ENCODE results near the gene DPT.
A peak's percentile ranks its signal among the peaks of the same experiment; 100 is the strongest.

The DPT gene

GRCh38 chr1:168697356-168698126, 31.5 kb downstream of the DPT start:
- DNase-seq: no peak

- DNase-seq: no peak
Measured at GRCh38 chr1:168696125-168696760, 32.8 kb downstream of the DPT start.

GRCh38 chr1:168693872-168694238, 35.2 kb downstream of the DPT start:
- DNase-seq: no peak

GRCh38 chr1:168693197-168693871, 35.7 kb downstream of the DPT start:
- no peak for DNase-seq

GRCh38 chr1:168692472-168692871, 36.5 kb downstream of the DPT start:
- no peak for DNase-seq

DNA sequence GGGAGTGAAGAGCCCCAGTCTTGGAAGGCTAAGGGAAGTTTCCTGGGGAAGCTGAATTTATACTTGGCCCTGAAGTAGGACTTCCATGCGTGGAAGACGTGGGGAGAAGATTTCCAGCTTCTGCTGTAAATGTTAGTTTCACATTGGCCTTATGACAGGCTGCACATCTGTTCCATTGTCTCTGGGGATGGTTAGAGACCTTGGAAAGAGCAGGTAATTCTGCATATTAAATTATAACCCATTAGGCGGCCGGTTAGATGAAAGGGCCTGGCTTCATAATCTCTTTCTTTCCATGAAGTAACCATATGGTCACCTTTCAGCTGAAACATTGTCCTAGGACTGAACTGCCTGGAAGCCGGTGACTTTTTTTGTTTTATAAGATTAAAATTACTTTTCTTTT, 37.5 kb downstream of the DPT start:
- no peak for DNase-seq

GRCh38 chr1:168689726-168690602, 39.0 kb downstream of the DPT start:
- DNase-seq: no peak

- no peak for DNase-seq
Measured at GRCh38 chr1:168689327-168689657, 39.7 kb downstream of the DPT start.

DNA sequence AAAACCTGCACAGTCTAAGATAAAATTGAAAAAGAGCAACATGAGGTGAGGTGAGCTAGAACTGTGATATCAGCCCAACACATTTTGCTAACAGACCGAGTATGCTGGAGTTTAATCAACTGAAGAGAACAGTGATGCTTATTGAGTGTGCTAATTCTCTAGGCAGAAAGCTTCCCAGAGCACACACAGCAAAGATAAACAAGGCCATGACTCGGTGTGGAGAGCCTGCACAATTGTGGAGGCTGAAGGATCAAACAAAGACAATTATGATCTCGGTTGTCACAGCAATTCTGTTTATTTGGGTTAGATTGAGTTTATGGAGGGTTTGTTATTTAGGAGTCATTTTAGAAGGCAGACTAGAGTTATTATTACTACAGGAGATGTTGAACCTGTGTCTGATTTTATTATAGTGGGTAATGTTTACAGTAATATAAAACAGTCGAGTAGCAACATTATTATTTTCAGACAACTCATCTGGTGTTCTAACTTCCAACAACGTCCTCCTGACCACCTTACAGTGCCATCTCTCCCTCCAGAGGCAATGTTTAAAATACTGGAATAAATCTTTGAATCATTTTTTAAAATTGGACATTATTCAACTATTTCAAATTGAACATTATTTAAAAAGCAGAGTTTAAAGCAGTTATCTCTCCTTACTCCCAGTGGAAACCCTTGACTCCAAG, 40.2 kb downstream of the DPT start:
- DNase-seq: peak; percentile 20

- DNase-seq: no peak
Measured at GRCh38 chr1:168687816-168688215, 41.2 kb downstream of the DPT start.

GRCh38 chr1:168686666-168687065, 42.3 kb downstream of the DPT start:
- no peak for DNase-seq

DNA sequence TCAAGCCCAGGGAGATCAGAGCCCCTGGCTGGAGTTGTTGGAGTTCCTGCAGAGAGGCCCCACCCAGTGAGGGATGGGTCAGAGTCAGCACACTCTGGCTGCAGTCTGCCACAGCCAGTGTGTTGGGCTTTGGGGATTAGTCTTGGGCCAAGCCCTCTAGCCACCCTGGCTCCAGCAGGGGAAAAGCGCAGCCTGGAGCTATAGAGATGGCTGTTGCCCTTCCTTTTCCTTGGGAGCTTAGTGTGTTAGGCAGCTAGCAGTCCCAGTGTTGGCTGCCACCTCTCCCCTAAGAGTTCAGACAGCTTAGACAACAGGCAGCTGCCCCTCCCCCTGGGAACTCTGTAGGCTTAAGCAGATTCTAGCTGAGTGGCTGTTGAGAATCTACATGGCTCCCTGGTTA, 45.1 kb downstream of the DPT start:
- DNase-seq: no peak

DNA sequence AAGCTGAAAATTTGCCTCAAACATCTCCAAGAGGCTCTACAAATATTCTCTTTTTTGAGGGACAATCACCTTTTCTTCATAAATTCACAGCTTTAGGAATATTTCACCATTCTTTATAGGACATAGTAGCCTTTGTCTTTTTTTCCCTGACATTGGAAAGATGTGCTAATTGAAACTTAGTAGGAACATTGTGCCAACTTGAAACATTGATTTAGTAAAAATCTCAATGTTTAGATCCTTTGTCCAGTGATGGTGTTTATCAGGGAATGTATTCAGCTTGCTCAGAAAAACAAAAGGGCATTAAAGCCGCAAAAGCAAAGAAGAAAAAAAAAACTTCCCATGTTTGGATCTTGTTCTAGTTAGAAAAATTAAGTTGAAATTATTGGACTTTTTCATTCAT, 52.1 kb downstream of the DPT start:
- DNase-seq: no peak

- DNase-seq: no peak
Measured at GRCh38 chr1:168676029-168676812, 52.8 kb downstream of the DPT start.

DNA sequence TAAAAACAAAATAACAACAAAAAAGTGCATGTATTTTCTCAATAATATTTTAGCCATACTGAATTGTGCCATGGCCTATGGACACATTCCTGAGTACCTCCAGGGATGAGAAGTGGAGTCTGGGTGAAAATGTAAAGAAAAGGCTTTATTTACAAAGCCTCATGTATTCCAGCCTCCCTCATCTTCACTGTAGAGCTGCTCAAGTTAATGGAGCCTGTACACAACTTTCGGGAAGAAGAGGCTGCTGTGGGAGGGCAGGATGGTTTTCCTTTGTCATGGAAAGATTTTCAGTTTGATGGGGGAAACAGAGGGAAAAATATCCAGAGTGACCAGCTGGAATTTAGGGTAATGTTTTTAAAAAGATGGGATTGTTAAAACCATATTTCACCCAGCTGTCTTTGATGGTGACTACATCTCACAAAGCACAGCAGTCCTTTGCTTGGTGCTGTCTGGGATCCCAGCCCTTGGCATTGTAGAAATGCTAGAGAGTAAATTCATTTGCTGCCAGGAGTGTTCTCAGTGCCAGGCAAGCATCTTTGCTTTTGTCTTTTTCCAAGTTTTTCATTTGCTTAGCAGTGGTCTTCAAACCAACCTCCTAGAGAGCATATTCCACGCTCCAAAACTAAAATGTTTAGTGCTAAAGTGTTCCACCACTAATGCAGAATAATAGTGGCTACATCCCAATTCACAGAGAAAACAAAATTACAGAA, 54.9 kb downstream of the DPT start:
- DNase-seq: no peak

DNA sequence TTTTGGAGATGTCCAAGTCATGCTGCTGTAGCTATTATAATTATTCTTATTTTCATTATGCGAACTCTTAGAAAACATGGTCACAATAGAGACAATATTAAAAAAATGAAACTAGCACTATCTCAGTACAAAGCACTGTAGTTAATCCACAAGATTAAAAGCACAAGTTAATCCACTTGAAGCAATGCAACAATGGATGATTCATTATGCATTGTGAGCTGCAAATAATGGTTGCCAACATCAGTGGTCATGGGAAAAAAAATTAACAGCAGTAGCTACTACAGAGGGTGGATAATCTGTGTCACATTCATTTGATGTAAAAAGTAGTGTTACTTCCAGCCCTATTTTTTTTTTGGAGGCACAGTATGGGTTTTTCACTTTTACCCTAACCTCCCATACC, 56.7 kb downstream of the DPT start:
- no peak for DNase-seq

DNA sequence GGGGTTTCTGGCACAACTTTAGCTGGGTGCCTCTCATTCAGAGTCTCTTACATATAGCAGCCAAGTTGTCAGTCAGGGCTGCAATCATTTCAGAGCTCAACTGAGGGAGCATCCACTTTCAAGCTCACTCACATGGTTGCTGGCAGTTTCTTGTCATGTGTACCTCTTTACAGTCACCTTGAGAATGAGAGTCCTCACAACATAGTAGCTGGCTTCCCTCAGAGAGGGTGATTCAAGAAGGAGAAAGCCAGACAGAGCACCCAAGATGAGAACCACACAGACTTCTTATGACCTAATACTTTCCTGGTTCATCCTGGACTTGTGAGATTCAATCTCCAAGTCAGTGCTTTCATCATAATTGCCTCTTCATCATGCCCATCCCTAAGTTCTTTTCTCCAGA, 57.2 kb downstream of the DPT start:
- DNase-seq: no peak

DNA sequence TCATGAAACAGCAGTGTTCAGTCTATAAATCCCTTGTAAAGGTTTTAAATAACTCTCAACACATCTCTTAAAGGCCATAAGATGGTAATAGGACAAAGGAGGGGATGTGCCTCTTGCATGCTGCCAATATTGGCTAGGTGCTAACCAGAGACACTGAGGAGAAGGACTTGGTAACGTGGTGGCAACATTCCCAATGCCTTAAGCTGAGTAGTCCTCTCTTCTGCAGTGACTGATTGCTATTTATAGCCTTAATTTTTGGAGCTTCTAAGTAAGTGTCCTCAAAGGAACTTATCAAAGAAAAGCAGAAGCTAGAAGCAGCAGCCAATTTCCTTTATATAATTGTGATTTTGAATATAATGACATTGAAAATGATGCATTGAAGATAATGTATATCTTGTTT, 63.0 kb downstream of the DPT start:
- DNase-seq: no peak

DNA sequence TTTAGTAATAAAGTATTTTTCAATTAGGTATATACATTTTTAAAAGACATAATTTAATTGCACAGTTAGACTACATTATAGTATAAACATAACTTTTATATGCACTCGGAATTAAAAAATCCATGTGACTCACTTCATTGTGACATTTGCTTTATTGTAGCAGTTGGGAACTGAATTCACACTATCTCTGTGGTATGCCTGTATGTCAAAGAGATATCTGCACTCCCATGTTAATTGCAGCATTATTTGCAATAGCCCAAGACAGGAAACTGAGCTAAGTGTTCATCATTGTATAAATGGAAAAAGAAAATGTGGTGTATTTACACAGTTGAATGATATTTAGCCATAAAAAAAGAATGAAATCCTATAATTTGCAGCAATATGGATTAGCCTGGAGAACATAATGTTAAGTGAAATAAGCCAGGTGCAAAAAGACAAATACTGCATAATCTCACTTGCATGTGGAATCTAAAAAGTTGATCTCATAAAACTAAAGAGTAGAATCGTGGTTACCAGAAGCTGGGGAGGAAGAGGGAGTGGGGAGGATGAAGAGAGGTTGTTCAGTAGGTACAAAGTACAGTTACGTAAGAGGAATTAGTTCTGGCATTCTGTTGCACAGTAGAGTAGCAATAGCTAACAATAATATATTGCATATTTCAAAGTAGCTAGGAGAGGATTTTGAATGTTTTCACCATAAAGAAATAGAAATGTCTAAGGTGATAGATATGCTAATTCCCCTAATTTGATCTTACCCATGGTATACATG, 64.8 kb downstream of the DPT start:
- DNase-seq: no peak

- DNase-seq: no peak
Measured at GRCh38 chr1:168656485-168656884, 72.5 kb downstream of the DPT start.

Data from NCI-H510A treated with DMSO at 0.1 percent for 48 hours (cell line).